Stimulated activated CD4-positive, alpha-beta T cell treated with anti-CD3 and anti-CD28 coated beads, Interleukin-4, amount 100 ng/mL, for 1 hour (primary cell): ENCODE measurements around the gene CCNY.

Source experiments
- DNase-seq: peaks from one replicate; pipeline ENCODE4 v3.0.0-alpha.2; 2020

Gene CCNY

GRCh38 chr10:35600193-35600592 lies 263.9 kb downstream of the CCNY start:
- no peak for DNase-seq

GRCh38 chr10:35605191-35605590 lies 268.9 kb downstream of the CCNY start, which contains the start of gene GJD4:
Gene GJD4 (plus strand): TSS chr10:35605341. CDS start chr10:35605568, 227 bp downstream.
- DNase-seq: no peak

GRCh38 chr10:35606430-35606829 lies 270.1 kb downstream of the CCNY start:
- no peak for DNase-seq

DNA sequence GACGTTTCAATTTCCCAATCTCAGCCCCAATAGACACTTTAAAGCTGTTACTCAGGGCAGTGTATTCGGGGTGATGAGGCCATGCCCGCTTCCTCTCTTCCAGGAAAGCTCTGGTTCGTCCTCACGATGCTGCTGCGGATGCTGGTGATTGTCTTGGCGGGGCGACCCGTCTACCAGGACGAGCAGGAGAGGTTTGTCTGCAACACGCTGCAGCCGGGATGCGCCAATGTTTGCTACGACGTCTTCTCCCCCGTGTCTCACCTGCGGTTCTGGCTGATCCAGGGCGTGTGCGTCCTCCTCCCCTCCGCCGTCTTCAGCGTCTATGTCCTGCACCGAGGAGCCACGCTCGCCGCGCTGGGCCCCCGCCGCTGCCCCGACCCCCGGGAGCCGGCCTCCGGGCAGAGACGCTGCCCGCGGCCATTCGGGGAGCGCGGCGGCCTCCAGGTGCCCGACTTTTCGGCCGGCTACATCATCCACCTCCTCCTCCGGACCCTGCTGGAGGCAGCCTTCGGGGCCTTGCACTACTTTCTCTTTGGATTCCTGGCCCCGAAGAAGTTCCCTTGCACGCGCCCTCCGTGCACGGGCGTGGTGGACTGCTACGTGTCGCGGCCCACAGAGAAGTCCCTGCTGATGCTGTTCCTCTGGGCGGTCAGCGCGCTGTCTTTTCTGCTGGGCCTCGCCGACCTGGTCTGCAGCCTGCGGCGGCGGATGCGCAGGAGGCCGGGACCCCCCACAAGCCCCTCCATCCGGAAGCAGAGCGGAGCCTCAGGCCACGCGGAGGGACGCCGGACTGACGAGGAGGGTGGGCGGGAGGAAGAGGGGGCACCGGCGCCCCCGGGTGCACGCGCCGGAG lies 271.4 kb downstream of the CCNY start:
- DNase-seq: no peak

DNA sequence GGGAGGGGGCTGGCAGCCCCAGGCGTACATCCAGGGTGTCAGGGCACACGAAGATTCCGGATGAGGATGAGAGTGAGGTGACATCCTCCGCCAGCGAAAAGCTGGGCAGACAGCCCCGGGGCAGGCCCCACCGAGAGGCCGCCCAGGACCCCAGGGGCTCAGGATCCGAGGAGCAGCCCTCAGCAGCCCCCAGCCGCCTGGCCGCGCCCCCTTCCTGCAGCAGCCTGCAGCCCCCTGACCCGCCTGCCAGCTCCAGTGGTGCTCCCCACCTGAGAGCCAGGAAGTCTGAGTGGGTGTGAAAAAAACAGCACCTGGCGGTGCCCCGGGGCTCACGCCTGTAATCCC lies 272.0 kb downstream of the CCNY start:
- no peak for DNase-seq

DNA sequence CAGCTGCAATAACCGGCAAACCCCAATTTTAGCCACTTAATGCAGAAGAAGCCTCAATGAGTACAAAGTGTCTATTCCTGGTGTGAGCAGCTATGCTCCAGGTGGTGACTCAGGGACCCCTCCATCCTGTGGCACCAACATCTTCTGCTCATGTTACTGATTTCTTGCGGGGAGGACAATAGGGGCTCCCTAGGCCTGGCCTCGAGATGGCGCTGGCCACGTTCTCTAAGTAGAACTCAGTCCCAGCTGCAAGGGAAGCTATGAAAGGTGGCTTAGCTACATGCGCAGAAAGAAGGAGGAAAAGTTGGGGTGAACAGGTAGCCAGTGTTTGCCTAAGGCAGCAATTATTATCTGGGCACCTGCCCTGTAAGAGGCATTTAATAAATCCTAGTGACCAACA lies 275.4 kb downstream of the CCNY start:
- DNase-seq: no peak

- DNase-seq: no peak
These were observed 276.2 kb downstream of the CCNY start for GRCh38 chr10:35612385-35613106.

DNA sequence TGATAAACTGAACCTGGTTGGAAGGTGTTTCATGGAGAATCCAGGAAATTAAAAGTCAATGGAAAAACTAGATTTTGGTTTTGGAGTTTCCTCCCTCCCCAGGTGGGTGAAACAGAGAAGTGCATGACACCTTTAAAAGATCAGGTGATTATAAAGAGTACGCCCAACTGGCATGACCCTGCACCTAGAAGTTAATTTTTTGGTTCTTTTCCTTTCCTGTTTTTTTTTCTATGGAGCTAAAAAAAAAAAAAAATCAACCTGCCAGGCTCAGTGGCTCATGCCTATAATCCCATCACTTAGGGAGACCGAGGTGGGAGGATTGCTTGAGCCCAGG lies 276.8 kb downstream of the CCNY start:
- DNase-seq: no peak

- DNase-seq: no peak
These were observed 277.4 kb downstream of the CCNY start for GRCh38 chr10:35613597-35614226.

GRCh38 chr10:35614312-35614711 lies 278.0 kb downstream of the CCNY start:
- no peak for DNase-seq
